Mesenteric fat pad (tissue), 1 donor: Measurements from ENCODE around the gene CFAP61. TPM values are rescaled to one million over a fixed set of nuclear protein-coding genes. Genes with fewer than 3 reads are reported as not detected.

Source experiments
- DNase-seq: peaks from one replicate; pipeline ENCODE4 v3.0.0-alpha.2; 2020; ENCODE audit warnings: low spot score
- total RNA-seq: library from RNA; stranded (reverse); fragmentation: NEBNext Ultra II Directional; extraction: Animal tissue kit (Norgen Biotek cat#: 25700); gene quantifications from one replicate; pipeline ENCODE4 v1.2.1, GENCODE V29; 2021
- donor health status: DM: yes; HTN: yes; CAD: no.

CFAP61 gene
- total RNA-seq, 1 donor from 2014 or later = 0.61 TPM

DNA sequence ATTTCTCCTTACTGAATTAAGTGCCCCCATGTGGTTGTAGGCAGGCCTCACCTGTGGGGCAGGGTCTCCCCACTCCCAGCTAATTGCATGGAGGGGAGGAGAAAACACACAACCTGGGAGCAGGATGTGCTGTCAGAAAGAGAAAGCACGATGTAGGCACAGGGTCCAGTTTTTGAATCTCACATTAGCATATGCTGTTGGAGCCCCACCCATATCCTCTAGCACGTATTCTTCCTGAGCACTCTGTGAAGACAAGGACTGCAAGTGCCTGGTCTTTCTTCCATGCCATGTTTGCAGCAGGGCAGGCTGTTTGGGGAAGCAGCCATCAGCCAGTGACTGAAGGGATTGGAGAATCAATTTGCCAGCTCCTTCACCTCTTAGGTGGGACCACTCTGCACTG is 108.2 kb downstream of the CFAP61 start:
- DNase-seq = no peak

DNA sequence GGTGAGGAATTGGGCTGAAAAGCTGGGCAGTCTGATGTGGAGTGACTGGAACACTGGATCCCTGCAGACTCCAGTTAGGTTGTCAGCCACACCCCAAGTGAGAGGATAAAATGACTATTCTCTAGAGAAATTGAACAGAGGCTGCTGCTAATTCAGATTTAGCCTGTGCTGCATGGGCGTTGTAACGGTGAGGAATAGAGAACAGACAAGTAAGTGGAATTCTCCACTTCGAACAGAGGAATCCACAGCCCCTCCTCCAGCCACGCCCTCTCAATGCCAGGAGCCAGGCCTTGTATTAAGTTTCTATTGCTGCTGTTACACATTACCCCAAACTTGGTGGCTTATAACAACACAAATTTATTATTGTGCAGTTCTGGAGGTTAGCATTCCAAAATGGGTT is 109.3 kb downstream of the CFAP61 start:
- DNase-seq = no peak

DNA sequence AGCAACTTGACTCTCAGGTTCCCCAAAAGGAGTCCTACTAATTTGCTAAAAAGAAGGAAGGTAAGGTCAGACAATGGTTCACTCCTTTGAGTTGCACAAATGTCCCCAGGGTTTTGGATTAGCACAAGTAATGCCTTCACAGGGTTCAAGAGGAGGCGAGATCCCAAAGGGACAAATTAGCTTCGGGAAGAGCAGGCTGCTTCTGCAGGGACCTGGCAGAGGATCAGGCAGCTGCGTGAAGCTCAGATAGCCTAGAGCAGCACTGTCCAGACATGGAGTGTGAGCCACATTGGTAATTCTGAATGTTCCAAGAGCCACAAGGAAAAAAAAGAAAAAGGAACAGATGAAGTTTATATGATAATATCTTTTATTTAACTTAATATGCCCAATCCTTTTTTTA is 115.4 kb downstream of the CFAP61 start:
- DNase-seq = no peak

DNA sequence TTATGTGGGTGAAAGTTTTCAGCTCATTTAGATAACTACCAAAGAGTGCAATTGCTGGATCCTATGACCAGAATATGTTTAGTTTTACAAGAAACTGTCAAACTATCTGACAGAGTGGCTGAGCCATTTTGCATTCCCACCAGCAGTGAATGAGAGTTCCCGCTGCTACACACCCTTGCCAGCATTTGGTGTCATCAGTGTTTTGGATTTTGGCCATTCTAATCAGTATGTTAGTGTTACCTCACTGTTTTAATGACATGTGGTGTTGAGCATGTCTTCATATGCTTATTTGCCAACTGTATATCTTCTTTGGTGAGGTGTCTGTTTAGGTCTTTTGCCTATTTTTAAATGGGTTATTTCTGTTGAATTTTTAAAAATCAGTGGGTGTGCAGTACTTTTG is 120.9 kb downstream of the CFAP61 start:
- DNase-seq = no peak

DNA sequence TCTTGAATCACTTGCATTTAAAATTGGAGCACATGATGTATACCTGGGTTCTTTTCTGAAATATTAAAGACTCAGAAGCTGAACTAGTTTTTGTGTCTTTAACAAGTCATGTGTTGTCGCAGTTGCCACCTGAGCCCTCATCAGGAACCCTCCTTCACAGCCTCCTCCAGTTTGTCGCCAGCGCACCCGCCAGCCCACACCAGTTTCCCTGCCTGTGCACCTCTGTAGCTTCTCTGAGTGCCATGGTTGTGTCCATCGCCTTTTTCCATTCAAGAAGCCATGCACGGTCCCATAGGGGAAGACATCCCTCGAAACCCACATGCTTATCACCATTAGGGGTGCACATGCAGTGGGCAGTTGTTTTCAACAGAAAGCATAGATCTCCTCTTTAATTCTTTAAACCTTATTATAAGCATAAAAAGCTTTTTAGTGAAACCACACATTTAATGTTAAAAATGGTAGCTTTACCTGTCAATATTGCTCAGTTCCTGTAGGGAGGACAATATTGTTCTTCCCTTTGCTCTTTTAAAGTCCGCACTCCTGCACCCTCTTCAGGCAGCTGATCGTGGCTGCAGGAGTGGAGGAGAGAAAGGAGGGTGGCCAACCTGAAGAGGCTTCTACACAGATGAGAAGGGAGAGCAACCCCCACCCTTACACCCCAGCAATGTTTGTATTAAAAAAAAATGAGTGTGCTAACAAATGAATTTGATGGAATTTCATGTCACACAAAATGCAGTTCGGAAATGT is 121.9 kb downstream of the CFAP61 start:
- DNase-seq = no peak

DNA sequence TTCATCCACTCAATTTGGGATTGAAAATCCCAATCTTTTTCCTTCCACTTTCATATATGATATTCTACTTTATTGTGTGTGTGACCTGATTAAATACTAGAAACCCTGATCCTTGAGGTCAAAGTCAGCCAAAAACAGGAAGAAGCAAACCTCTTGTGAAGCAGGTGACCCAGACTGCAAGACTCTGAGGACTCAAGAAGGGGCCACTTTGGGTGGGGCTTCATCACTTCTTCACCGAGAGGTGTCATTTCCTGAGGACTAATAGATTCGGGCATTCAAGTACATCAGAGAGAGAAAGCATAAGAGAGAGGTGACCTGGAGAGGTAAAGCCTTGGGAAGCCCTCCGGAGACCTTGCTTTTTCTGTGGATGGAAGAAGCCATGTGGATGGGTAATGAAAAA is 129.0 kb downstream of the CFAP61 start:
- no peak for DNase-seq

DNA sequence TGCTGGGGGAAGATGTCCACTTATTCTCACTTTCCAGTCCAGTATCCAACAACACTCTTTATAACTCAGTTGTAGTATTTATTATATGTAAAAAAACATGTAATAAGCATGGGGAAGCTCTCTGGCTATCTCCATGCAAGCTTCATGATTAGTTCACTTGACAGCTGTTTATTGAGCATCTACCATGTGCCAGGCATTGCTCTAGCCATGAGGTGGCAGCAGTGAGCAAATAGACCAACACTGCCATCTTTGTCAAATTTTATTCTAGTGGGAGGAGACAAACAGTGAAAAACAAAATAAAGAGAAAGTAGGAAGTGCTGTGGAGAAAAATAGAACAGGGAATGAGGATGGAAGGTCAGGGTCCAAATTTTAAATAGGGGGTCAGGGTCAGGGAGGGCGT is 131.8 kb downstream of the CFAP61 start:
- DNase-seq = no peak

DNA sequence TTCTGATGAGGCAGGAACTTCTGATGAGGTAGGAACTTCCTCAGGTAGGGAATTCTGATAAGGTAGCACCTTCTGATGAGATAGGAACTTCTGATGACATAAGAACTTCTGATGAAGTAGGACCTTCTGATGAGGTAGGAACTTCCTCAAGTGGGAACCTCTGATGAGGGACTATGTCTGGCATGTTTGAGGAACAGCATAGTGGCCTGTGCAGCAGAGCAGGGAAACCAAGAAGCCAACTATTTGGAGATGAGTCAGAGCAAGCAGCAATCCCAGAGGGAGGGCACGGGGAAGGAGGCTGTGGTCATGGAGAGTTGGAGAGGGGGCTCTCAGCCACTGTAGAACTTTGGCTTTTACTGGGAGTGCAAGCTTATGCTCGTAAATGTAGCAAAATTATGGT is 132.4 kb downstream of the CFAP61 start:
- DNase-seq = no peak

DNA sequence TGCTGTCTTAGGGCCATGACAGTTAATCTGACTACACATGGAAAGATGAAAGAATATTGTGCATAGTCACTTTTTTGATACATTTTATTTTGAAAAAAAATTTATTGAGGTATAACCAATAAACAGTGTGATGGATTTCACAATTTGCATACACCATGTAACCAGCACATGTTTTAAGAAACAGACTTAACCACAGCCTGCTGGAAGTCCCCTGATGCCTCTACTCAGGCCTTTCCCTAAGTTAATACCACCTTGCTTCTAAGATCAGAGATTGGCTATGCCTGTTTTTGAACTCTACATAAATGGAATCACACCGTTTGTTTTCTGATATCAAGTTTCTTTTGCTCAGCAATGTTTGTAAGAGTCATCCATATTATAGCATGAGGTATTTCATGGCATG is 136.3 kb downstream of the CFAP61 start:
- DNase-seq = no peak

DNA sequence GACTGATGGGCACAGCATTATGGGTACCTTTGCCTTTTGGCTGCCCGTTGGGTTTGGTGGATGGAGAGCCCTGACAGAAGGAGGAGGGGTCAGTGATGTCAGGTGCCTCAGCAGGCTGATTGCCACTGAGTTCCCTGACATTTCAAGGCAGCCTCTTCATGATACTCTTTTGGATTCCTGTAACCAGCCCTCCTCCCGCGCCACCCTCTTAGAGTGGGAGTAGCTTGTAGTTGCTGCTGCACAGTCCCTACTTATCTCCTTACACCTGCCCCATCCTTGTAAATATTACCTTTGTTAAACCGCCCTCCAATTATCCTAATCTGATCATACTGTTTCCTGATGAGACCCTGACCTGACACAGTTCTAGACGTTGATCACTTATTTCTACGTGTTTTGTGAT is 140.0 kb downstream of the CFAP61 start:
- DNase-seq = no peak

DNA sequence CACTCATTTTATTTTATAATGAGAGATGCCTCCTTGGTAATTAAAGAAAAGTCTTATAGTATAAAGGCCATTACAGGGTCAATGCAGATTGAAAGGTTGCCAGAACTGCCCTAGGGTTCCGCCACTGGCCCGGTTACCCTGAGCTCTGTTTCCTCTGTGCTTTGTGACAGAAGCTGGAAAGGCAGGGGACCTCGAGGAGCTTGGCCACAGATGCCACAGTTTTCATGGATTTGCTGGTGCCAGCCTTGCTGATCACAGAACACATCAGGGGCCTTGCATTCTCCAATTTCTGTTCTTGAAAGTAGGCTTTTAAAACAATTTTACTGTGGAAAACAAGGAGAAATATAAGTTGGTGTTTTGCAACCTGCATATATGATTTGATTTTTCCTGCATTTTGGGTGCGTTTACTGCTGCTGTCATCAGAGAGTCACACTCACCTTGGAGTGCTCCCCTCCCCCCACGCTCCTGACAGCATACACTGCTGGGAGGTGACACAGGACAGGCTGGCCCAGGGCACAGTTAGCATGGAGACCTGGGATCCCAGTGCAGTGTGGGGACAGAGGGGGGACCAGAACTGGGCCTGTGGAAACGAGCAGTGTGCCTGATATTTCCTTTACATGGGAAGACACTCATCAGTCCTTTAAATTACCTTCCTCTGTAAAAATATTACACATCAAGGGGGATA is 142.8 kb downstream of the CFAP61 start:
- DNase-seq = no peak

DNA sequence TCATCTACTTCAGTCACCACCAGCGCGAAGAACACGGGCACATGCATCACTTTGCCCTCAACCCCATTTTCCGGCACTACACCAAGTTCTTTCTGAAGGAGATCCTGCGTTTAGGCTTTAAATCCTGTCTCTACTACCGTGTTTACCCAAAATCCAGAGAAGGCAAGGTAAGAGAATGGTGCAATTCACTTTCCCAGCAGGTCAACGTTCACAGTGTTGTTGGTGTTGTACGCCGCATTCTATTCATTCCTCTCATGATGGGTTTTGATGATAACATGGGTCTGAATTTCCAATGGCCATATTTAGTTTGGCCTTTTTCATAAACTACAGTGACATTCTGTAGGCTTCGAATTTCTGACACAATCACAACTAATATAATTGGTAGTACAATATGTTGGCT is 144.3 kb downstream of the CFAP61 start:
- DNase-seq = no peak

DNA sequence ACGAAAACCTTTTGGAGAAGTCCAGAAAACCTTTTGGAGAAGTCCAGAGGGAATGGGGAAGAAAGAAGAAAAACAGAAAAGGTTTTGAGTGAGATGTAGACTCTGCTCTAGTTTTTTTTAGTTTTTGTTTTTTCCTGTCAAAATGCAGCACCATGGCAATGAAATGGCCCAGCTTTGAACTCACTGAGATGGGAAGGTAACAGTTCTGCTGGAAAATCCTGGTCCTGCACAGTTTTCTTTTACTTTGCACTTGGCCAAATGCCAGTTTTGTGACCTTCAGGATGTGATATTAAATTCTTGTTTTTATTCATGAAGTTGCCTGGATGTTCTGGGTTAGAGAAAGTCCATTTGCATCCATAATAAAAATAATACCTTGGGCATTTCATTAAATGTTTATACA is 145.7 kb downstream of the CFAP61 start:
- DNase-seq = no peak

DNA sequence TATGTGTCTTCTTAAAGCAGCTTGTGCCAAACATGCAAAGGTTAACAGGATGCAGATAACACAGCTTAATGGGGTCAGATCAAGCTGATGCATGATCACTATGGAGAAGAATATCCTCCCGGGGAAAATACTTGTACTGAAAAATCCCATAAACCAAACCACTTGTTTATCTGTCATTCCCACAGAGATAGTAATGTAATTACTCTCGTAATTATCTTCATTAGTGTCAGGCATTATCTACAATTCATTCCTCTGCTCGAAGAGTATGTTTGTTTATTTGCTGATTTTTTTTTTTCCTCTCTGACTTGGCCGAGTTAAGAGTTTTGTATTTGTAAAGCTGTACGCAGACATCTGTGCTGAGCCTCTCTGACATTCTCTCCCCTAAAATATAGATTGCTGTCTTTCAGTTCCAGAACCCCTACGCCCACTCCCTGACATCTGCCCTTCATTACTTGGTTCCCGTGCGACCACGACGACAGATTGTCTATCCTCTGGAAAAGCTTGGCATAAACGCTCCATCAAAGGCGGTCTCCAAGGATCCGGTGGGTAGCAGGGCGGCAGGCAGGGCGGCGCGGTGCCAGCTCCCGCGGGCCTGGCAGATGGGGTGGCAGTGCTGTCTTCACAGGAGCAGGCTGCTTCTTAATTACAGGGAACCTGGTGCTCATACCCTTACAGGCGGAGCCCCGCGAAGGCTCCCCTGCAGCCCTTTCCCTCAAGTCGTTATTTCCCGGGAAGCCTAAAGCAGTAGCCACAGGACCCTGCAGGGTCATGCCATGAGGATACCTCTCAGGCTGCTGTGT is 147.2 kb downstream of the CFAP61 start:
- no peak for DNase-seq

DNA sequence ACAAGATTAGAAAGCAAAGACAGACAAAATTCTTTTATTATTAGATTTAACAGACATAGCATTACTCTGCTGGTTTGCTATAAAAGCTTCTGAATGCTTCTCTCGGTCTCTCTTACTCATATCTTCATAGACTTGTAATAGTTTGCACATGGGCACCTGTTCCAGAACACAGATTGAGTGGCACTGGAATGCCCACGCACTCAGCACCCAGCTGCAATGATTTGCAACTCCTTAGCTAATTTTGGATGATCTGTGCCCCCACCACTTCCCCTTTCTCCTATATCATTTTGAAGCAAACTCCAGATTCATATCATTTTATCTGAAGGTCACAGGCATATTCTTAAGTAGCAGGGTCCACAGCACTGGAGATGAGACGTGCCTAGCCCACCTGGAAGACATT is 148.8 kb downstream of the CFAP61 start:
- DNase-seq = no peak

DNA sequence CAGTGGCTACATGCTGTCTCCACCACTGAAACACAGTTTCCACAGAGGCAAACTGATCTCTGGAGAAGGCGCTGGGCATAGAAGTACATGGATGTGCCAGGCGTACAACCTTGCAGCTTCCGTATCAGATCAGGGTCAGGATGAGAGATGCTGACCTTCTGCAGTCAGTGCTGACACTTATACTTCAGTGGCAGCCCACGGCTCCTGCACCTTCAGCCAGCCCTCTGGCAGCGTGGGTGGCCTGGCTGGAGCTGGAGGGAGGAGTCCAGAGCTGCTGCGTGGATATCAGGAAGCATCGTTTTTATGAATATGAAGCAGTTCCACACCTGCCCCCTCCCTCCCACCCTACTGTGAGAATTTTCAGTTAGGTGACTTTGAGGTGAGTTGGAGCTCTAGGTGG is 149.3 kb downstream of the CFAP61 start:
- no peak for DNase-seq

DNA sequence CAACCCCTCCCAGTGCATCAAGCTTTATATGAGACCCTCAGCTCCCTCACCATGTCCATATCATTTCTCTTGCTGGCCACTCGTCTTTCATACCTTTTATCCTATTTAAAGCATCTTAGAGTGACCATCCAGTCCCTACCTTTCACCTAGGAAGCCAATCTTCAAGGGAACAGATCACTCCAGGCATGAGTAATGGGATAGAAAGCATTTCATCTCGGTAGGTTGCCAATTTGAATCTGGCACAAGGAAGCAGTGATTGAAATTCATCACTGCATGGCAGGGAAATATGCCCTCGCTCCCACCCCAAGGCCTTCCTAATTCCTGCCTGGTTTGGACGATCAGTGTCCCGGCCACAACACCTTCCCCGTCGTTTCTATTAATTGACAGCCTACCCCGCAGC is 150.4 kb downstream of the CFAP61 start:
- no peak for DNase-seq

DNA sequence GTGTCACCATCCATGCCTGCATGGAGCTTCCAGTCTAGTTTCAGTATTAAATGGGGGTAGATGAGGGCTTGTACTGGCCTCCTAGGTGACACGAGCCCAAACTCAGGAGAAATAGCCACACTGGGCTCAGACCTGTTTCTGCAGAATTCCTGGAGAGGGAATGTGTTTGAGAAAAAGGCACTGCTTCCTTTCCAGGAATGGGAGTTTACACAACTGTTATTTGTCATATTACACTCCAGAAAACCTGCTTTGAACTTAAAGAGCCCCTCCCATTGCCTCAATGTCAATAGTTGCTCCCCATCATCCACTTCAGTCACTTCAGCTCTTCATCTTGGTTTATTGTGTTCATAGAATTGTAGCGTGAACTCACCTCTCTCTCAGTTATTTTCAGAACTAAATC is 151.5 kb downstream of the CFAP61 start:
- DNase-seq = no peak

DNA sequence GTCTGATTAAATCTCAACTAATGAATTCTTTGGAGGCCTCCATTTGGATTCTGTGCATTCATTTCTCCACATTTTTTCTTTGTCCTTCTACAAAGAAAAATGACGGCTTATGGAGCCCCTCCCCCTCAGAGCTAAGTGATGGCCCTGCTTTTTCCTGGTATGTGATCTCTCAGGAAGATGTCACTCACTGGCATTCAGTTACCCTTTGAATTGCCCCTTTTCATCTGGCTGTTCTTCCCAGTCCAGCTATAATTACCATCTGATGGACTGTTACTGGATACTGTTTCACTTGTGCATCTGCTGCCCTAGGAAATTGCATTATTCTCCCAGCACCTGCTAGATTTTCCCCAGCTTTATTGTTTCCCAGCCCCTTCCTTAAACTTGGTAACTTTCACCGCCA is 151.9 kb downstream of the CFAP61 start:
- DNase-seq = no peak

DNA sequence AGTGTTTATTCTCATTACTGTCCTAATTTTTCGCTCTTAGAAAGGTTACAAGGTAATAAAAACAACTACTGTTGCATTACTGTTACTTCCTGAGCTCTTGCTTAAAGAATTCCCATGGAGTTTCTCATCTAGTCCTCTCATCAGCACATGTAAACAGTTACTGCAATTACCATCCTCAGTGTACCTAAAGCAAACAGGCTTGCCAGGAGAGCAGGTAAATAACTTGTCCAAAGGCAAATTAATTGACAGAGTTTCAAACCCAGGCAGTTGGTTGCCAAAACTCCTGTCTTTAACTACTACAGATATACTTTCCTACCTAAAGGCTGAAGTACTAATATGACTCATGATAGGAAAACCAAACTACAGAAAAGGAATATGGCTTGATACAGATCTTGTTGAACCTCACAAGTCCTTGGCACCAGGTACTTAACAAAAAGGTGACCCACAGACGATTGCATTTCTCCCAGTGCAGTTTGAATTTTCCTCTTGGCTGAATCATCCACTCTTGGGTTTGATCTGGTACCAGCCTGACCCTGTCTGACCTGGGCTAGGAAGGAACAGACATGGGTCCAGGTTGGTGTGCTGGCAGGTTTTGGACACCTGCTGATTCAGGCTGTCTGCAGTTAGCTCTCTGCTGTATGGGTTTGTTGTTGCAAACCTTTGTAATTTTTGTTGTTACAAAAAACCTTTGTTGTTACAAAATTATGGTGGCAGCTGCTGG is 153.0 kb downstream of the CFAP61 start:
- no peak for DNase-seq

DNA sequence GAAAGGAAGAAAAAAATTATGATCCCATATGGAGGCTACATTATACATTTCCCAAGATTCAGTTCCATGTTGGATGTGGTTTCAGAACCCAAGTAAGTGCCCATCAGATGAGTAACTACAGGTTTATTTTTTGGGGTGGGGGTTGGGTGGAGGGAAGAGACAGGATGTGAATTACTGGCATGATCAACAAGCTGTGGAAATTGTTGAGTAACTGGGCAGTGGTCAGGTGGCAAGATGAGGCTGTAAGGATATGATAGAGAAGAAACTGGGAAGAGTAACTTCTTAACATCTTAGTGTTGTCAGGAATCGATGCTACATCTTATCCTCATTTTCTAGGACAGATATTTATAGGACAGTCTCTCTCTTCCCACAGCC is 153.5 kb downstream of the CFAP61 start:
- DNase-seq = no peak

DNA sequence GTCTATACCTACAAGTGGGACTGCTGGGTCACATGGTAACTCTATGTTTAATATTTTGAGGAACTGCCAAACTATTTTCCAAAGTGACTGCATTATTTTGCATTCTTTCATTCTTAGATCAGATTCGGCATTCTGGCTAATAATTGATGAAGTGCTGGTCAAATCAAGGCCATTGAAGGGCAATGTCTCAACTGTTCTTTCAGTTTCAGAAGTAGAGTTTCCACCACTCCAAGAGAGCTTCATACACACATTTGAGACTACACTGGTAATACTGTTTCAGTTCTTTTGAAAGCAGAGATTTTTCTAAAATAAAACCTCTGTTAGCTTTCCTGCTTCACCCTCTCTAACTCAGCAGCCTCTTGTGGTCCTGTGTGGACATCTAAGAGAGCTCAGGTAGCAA is 154.5 kb downstream of the CFAP61 start:
- no peak for DNase-seq
